ENCODE results near the gene GRIN3B. TPM values are rescaled to one million over a fixed set of nuclear protein-coding genes. Genes with fewer than 3 reads are reported as not detected.

GRIN3B gene
- total and polyA plus RNA-seq, 9 of the 15 experiments (the other 6 are each of a cell fraction or from before 2014, with no cell fraction given), result 0.06 to 0.95 (median 0.19) TPM; not detected in 6

GRCh38 chr19:1016647-1017114 lies 16.5 kb downstream of the GRIN3B start (continued):
- TF ChIP-seq ZMIZ1 (IDR thresholded peaks at IDR 0.05; ENCODE audit: low read depth in 2 of 2, low read length in 2 of 2) (no peak), BCOR (IDR thresholded peaks at IDR 0.05) (no peak), CCNT2 (IDR thresholded peaks at IDR 0.05; ENCODE audit: borderline replicate concordance, extremely low read depth, insufficient read length, low read depth, low read length) (no peak), CUX1 (CRISPR knock-in tag; IDR thresholded peaks at IDR 0.05) (no peak), RBM39 (optimal IDR thresholded peaks at IDR 0.05; ENCODE audit: low read depth, low read length) (no peak), RFX7 (CRISPR knock-in tag; IDR thresholded peaks at IDR 0.05) (no peak), MTA3 (IDR thresholded peaks at IDR 0.05; ENCODE audit: borderline replicate concordance) (no peak), RREB1 (CRISPR knock-in tag; IDR thresholded peaks at IDR 0.05) (no peak), JUNB (CRISPR knock-in tag; conservative IDR thresholded peaks at IDR 0.05) (no peak), RCOR1 (IDR thresholded peaks at IDR 0.05; ENCODE audit: borderline replicate concordance in 1 of 2, low read depth in 2 of 2, low read length in 2 of 2) (no peak), ZNF778 (CRISPR knock-in tag; IDR thresholded peaks at IDR 0.05) (no peak), FOSL1 (tag; conservative IDR thresholded peaks at IDR 0.05) (peak; percentile 42; the same call in 1 of the 2 replicates), NR2C2 (CRISPR knock-in tag; IDR thresholded peaks at IDR 0.05) (0 out of 2 replicates have a peak, but pooled peaks have one; percentile 21), NR2C2 (tag; IDR thresholded peaks at IDR 0.05) (no peak)

All from K562 (cell line).